ENCODE data around the gene CGNL1.

CGNL1 gene

GRCh38 chr15:57455929-57456328 is 79.6 kb downstream of the CGNL1 start:
- CTCF ChIA-PET: interaction anchor here (2.1 kb wide), 1 partner anchor 116 kb away, joined by 4 read pairs; no protein-coding TSS in a partner anchor
- no peak for TF ChIP-seq CTCF (IDR thresholded peaks at IDR 0.05; ENCODE audit: insufficient read depth, low read length, missing control alignments)

GRCh38 chr15:57456559-57456958 is 80.3 kb downstream of the CGNL1 start:
- no peak for DNase-seq (ENCODE audit: low read depth, low spot score)
- H3K4me3 ChIP-seq (ENCODE audit: low read depth, low read length): no peak overlapping the region
- TF ChIP-seq CTCF (IDR thresholded peaks at IDR 0.05; ENCODE audit: insufficient read depth, low read length, missing control alignments): no peak
- POLR2A ChIA-PET: no interaction called here
- CTCF ChIA-PET: interaction anchor here (2.1 kb wide), 1 partner anchor 116 kb away, joined by 4 read pairs; no protein-coding TSS in a partner anchor

More at GRCh38 chr15:57455929-57456328, 79.6 kb downstream of the CGNL1 start:
- no peak for DNase-seq (ENCODE audit: low read depth, low spot score)
- POLR2A ChIA-PET: no interaction called here
- H3K4me3 ChIP-seq (ENCODE audit: low read depth, low read length): no peak overlapping the region

- CTCF ChIA-PET: interaction anchor here (0.9 kb wide), 1 partner anchor 100 kb away, joined by 3 read pairs; no protein-coding TSS in a partner anchor
- POLR2A ChIA-PET: no interaction called here
- H3K4me3 ChIP-seq (ENCODE audit: low read depth, low read length): no peak overlapping the region
- no peak for TF ChIP-seq CTCF (IDR thresholded peaks at IDR 0.05; ENCODE audit: insufficient read depth, low read length, missing control alignments)
- no peak for DNase-seq (ENCODE audit: low read depth, low spot score)
Observed at GRCh38 chr15:57457726-57458125, 81.4 kb downstream of the CGNL1 start.

- ChIA-PET CTCF (interaction anchor here (0.9 kb wide), 1 partner anchor 101 kb away, joined by 3 read pairs; no protein-coding TSS in a partner anchor), POLR2A (no interaction called here)
- no peak for DNase-seq (ENCODE audit: low read depth, low spot score)
- no peak for TF ChIP-seq CTCF (IDR thresholded peaks at IDR 0.05; ENCODE audit: insufficient read depth, low read length, missing control alignments)
- H3K4me3 ChIP-seq (ENCODE audit: low read depth, low read length): no peak overlapping the region
Observed at GRCh38 chr15:57458356-57458781, 82.1 kb downstream of the CGNL1 start.

- CTCF ChIA-PET: interaction anchor here (1.0 kb wide), 1 partner anchor 120 kb away, joined by 3 read pairs; no protein-coding TSS in a partner anchor
- POLR2A ChIA-PET: no interaction called here
- no peak for DNase-seq (ENCODE audit: low read depth, low spot score)
- no peak overlapping the region for H3K4me3 ChIP-seq (ENCODE audit: low read depth, low read length)
- no peak for TF ChIP-seq CTCF (IDR thresholded peaks at IDR 0.05; ENCODE audit: insufficient read depth, low read length, missing control alignments)
Observed at GRCh38 chr15:57460208-57460816, 84.0 kb downstream of the CGNL1 start.

- no peak for TF ChIP-seq CTCF (IDR thresholded peaks at IDR 0.05; ENCODE audit: insufficient read depth, low read length, missing control alignments)
- no peak for DNase-seq (ENCODE audit: low read depth, low spot score)
- ChIA-PET POLR2A (no interaction called here), CTCF (interaction anchor here (0.6 to 1.8 kb wide), 9 partner anchors 9 to 121 kb away, joined by 3 to 9 read pairs (median 3); no protein-coding TSS in a partner anchor)
- H3K4me3 ChIP-seq (ENCODE audit: low read depth, low read length): no peak overlapping the region
Observed at GRCh38 chr15:57461541-57461940, 85.2 kb downstream of the CGNL1 start.
